CD4-positive, alpha-beta T cell treated with Interleukin-10 for 1 hour (primary cell): ENCODE measurements around the gene TRAF3IP3.

Experiments used
- DNase-seq: peaks from one replicate; pipeline ENCODE4 v3.0.0-alpha.2; 2020

The TRAF3IP3 gene

GRCh38 chr1:209738270-209738669 lies 17.6 kb upstream of the TRAF3IP3 start:
- DNase-seq = no peak

- DNase-seq = no peak
These were observed 14.7 kb upstream of the TRAF3IP3 start for GRCh38 chr1:209741193-209741592.

GRCh38 chr1:209741889-209742288 lies 14.0 kb upstream of the TRAF3IP3 start:
- DNase-seq = no peak

- no peak for DNase-seq
These were observed 13.3 kb upstream of the TRAF3IP3 start for GRCh38 chr1:209742409-209743144.

- no peak for DNase-seq
These were observed 12.7 kb upstream of the TRAF3IP3 start for GRCh38 chr1:209743145-209743482.

DNA sequence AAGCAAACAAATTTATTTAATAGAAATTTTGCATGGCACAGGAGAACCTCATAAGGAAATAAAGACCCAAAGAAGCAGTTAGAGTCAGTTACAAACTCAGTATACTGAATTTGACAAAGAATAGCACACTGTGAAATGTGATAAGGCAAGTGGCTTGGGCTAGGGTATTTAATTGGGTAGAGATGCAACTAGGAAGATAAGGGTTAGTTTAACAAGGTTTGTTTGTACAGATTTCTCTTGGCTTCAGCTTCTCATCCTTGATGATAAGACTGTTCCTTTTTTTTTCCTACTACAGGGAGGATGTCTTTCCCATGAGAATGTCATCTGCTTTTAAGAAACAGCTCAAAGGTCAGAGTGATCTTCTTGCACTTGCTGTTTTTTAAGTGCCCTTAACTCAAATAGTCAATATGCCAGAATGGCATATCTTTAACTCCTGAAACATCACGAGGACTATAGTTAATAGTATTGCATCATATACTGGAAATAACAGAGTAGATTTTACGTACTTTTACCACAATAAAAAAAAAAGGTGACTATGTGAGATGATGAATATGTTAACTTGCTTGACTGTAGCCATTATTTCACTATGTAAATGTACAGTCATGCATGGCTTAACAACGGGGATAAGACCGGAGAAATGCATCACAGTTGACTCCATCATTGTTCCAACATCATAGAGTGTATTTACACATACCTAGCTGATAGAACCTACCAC lies 9.2 kb upstream of the TRAF3IP3 start:
- DNase-seq = no peak

- peak; percentile 92 for DNase-seq
These were observed 8.1 kb upstream of the TRAF3IP3 start for GRCh38 chr1:209747580-209748262.

- DNase-seq = no peak
These were observed 7.2 kb upstream of the TRAF3IP3 start for GRCh38 chr1:209748620-209749019.

DNA sequence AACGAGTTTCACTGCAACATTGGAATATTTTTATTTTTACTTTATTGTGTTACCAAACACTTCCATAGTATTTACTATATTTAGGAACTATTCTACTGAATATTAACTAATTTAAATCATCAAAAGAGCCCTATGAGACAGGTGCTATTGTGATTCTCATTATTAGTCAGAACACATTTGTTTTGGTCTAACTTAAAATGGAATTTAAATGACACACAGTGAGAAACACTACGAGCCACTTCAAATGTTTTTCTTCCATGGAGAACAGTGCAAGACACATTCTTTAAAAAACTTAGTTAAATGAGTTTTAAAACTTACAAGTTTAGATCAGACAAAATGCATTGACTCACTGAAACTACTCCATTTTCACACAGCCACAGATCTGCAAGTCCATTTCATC lies 6.6 kb upstream of the TRAF3IP3 start:
- DNase-seq = no peak

DNA sequence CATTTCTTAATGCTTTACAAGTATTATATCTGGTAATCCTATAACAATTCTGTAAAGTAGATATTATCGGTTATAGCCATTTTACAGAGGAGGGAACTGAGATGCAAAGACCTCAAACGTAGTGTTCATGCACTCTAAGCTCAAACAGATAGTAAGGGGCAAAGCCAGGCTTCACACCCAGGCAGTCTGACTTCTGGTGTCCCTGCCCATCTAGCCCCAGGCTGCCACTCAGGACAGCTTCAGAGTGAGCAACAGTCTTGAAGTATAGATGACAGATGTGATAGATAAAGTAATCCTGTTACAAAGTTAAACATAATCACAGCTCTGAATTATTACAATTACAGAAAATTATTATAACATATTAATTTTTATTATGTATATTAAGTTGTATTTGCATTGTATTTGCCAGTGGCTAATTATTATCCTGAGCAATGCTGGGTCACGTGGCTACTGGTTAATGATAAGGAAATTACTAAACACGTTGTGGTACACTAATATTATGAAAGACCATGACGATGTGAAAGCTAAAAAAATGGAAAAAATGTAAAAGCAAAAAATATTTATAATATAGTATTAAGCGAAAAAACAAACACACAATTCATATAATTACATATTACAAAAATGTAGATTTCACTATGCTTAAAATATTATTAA lies 6.1 kb upstream of the TRAF3IP3 start:
- DNase-seq = no peak

- peak; percentile 38 for DNase-seq
These were observed 4.1 kb upstream of the TRAF3IP3 start for GRCh38 chr1:209751627-209752231.

DNA sequence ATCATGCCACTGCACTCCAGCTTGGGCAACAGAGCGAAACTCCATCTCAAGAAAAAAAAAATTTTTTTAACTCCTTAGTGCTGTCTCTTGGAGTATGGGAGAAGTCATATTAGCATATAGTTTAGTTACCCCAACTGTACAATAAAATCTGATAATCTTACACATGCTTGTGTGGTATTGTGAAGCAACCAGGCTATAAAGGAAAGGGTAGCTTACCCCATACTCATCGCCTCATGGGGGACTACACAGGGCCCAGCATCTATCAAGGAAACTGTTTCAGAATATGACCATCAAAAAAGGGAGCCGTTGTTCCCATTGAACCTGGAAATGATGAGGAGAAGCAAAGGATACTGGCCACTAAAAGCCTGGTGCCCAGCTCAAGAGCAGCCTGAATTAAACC lies 3.0 kb upstream of the TRAF3IP3 start:
- no peak for DNase-seq

DNA sequence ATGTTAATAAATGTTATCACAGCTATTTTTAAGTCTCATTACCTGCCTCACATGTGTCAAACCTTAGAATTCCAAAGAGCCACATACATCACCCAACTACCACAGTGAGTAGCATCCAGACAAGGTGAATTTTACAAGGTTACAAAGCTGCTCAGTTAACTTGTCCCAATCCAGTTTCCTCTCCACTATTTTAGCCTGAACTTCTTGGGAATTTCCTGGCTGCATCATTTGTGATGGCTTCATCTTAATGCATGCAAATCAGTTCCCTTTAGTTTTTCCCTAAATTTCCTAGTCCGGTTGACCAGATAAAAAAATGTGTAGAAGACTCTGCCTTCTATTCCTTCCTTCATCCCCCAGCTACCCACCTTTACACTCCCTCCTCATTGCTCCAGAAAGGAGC lies 597 bp upstream of the TRAF3IP3 start:
- DNase-seq = no peak

DNA sequence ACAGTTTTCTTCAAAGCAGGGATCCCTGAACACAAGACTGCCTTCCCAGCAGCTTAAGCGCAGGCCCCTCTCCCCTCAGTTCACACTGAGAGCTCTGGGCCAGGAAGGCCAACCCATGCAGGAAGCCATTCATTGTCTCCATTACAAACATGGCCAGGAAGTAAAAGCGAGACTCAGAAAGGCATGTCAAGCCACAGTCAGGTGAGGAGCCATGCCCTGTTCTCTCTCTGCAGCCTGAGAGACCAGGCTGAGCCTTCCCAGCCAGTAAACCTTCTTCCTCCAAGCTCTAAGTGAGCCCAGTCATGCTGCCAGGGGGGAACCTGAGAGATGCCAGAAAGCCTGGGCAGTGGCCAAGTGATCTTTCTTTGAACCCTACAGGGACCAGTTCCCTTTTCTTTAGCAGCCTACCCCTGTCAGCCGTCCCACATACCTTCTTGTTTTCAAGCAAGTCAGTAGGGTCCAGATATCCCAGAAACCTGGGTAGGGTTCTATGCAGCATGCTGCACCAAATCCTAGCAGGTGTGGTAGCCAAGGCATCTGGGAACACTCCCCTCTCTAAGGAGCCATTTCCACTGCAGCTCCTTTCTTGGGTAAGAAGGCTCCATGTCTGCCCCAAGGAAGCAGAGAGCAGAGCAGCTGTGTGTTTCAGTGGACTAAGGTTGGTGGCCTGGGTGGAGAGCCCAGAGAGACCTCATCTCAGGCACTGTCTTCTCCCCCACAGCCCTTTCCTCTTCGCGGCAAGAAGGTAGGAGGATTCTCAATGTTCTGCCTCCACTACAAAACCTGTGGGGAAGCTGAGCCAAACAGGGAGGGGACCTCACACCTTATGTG lies 977 bp downstream of the TRAF3IP3 start:
- peak; percentile 55 for DNase-seq

DNA sequence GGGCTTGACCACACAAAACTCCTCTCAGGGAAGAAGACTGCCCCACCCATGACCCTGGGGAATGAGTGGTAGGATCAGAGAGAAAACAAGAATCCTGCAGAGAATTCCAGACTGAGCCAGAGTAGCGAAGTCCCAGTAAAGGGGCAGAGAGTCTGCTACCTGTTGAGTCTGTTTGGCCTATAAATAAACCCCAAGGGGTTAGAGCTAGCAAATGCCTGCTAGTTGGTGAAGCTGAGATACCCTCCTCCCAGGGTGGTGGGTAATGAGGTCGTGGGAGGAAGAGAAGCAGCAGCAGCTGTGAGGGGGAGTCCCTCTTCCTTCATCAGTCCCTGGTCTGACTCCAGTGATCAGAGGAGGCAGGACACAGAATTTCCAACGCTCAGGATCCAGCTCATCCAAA lies 2.5 kb downstream of the TRAF3IP3 start:
- DNase-seq = no peak

DNA sequence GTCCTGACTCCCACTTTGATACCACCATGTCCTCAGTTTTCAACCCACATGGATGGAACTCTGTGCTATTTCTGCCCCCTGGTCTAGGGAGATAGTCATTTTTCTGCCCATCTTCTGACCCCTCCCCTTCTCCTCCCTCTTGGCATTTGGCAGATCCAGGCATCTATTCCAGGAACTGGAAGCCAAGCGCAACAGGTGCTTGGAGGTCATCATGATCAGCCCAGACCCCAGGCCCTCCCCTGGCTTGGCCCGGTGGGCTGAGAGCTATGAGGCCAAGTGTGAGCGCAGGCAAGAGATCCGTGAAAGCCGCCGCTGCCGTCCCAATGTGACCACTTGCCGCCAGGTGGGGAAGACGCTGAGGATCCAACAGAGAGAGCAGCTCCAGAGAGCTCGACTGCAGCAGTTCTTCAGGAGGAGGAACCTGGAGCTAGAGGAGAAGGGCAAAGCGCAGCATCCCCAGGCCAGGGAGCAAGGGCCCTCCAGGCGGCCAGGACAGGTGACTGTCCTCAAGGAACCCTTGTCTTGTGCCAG lies 4.0 kb downstream of the TRAF3IP3 start:
- no peak for DNase-seq

DNA sequence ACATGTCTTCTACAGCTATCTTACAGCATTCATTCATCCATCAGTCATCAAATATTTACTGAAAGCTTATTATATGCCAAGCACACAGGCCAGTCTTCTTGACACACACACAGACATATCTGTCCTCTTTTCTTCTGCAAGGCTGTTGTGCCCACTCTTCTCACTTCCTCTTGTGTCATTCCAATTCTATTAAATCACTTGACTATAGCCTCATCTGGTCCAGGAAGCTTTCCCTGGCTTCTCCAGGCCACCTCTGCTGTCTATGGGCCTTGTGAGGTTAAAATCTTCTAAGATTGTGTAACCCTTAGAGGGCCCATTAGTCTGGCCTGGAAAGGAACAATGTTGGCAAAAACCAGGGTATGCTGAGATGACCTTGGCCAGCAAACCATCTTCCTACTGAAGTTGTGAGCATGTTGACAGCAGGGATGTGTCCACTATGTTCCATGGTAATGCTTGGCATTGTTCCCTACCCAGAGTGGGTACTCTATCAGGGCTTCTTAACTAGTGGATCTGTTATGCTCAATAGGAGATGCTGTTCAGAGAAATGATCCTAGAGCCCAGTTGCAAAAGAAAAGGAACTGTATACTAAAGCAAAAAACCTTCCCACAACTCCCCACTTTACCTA lies 5.3 kb downstream of the TRAF3IP3 start:
- DNase-seq = no peak

GRCh38 chr1:209766051-209766450 lies 10.2 kb downstream of the TRAF3IP3 start:
- DNase-seq = no peak

GRCh38 chr1:209767096-209767495 lies 11.2 kb downstream of the TRAF3IP3 start:
- DNase-seq = no peak

DNA sequence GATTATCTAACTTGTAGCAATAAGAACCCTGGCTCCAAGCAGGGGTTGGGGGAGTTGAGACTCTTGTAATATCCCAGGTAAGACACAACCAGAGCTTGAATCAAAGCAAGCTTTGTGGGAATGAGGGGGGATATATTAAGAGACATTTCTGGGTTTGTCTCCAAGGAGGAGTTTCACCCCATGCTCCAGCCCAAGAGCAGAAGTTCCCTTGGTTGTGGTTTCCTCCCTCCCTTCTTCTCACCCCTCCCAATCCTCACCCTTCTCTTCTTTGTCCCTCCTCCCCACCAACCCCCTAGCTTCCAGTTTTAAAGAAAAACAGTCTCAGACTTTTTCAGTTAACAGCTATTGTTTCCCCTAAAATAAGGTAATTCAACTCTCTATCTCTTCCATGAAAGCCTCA lies 11.9 kb downstream of the TRAF3IP3 start:
- DNase-seq = no peak

GRCh38 chr1:209768354-209768774 lies 12.5 kb downstream of the TRAF3IP3 start:
- peak; percentile 86 for DNase-seq
